Medulla oblongata (tissue), 1 donor: ENCODE measurements around the gene PDPN.

ENCODE experiments used
- DNase-seq: peaks from one replicate; pipeline ENCODE4 v3.0.0-alpha.2; 2015; ENCODE audit errors: extremely low spot score

Gene PDPN

GRCh38 chr1:13617773-13618172 is 34.1 kb downstream of the PDPN start:
- no peak for DNase-seq

- DNase-seq, result no peak
These were observed 34.9 kb downstream of the PDPN start for GRCh38 chr1:13618483-13618882.

- DNase-seq, result no peak
These were observed 36.3 kb downstream of the PDPN start for GRCh38 chr1:13619909-13620308.

GRCh38 chr1:13620825-13621224 is 37.2 kb downstream of the PDPN start:
- no peak for DNase-seq

- peak; percentile 47 for DNase-seq
These were observed 38.8 kb downstream of the PDPN start for GRCh38 chr1:13622446-13622845.

GRCh38 chr1:13623021-13623637 is 39.5 kb downstream of the PDPN start:
- DNase-seq, result peak; percentile 57

GRCh38 chr1:13624526-13624925 is 40.9 kb downstream of the PDPN start:
- DNase-seq, result no peak

- DNase-seq, result no peak
These were observed 43.5 kb downstream of the PDPN start for GRCh38 chr1:13627127-13627526.

- DNase-seq, result no peak
These were observed 44.6 kb downstream of the PDPN start for GRCh38 chr1:13628218-13628617.

GRCh38 chr1:13628711-13629110 is 45.1 kb downstream of the PDPN start:
- DNase-seq, result no peak

GRCh38 chr1:13642306-13643004 is 58.8 kb downstream of the PDPN start:
- DNase-seq, result peak; percentile 75

- peak; percentile 33 for DNase-seq
These were observed 59.4 kb downstream of the PDPN start for GRCh38 chr1:13643017-13643416.

- no peak for DNase-seq
These were observed 62.9 kb downstream of the PDPN start for GRCh38 chr1:13646521-13646920.

GRCh38 chr1:13651279-13651678 is 67.6 kb downstream of the PDPN start:
- DNase-seq, result no peak

- no peak for DNase-seq
These were observed 68.6 kb downstream of the PDPN start for GRCh38 chr1:13652238-13652637.

- no peak for DNase-seq
These were observed 77.9 kb downstream of the PDPN start for GRCh38 chr1:13661539-13661938.

- peak; percentile 10 for DNase-seq
These were observed 78.9 kb downstream of the PDPN start for GRCh38 chr1:13662493-13662892.

- DNase-seq, result no peak
These were observed 80.3 kb downstream of the PDPN start for GRCh38 chr1:13663969-13664368.

GRCh38 chr1:13664451-13664850 is 80.8 kb downstream of the PDPN start:
- no peak for DNase-seq

GRCh38 chr1:13666317-13666716 is 82.7 kb downstream of the PDPN start:
- no peak for DNase-seq
